Breast epithelium (tissue), 4 donors: Measurements from ENCODE around the gene KRTAP5-3. TPM values are rescaled to one million over a fixed set of nuclear protein-coding genes. Genes with fewer than 3 reads are reported as not detected.

Source experiments
- DNase-seq, 2 donors: peaks; one replicate each; pipeline ENCODE4 v3.0.0-alpha.2; 2019; ENCODE audit warnings: low spot score in 2 of 2
- H3K27ac ChIP-seq, 2 donors: fragments of 200-600 bp; sonication (generic) in 1 of 2; one replicate each; pipeline ENCODE4 v1.5.1; 2016 to 2019; ENCODE audit warnings: mild to moderate bottlenecking in 1 of 2
- H3K27me3 ChIP-seq, 2 donors: fragments of 200-600 bp; sonication (generic) in 1 of 2; one replicate each; pipeline versions ENCODE4 v1.5.1 to v1.6.0; 2017 to 2019; ENCODE audit warnings: control low read depth in 1 of 2, mild to moderate bottlenecking in 1 of 2
- H3K36me3 ChIP-seq: fragments of 200-600 bp; one replicate; pipeline ENCODE4 v1.5.1; 2019
- H3K4me1 ChIP-seq, 2 donors: fragments of 200-600 bp; sonication (generic); one replicate each; pipeline ENCODE4 v1.5.1; 2016 to 2019; ENCODE audit warnings: control low read depth in 1 of 2
- H3K4me3 ChIP-seq, 3 donors: fragments of 200-600 bp; sonication (generic); 1 replicate in 2 of 3; 2 replicates in 1 of 3; pipeline ENCODE4 v1.5.1; 2016 to 2019; ENCODE audit warnings: mild to moderate bottlenecking in 3 of 3, moderate library complexity in 2 of 3
- H3K9me3 ChIP-seq, 2 donors: fragments of 200-600 bp; sonication (generic) in 1 of 2; one replicate each; pipeline ENCODE4 v1.5.1; 2016 to 2019; ENCODE audit warnings: control low read depth in 1 of 2
- POLR2A ChIP-seq: fragments of 450-650 bp; IDR thresholded peaks from one replicate; pipeline ENCODE4 v1.6.1; 2016; ENCODE audit warnings: antibody characterized with exemption, mild to moderate bottlenecking, moderate library complexity
- POLR2AphosphoS5 ChIP-seq, 3 donors: sonication (generic); formaldehyde crosslinking; IDR thresholded peaks; one replicate each; pipeline ENCODE4 v1.6.1; 2017; ENCODE audit warnings: antibody characterized with exemption in 3 of 3
- intact Hi-C: fragments of 100-400 bp; cut with DNase I; formaldehyde crosslinking; loops from one replicate; pipeline ENCODE4 v1.15.1; 2023; ENCODE audit warnings: low total_unique reads
- total RNA-seq, 3 donors: library from RNA; depleted of rRNA; stranded (reverse); fragments of >200 nt; gene quantifications; one replicate each; pipeline ENCODE4 v1.1.0, GENCODE V29; 2016
- TF ChIP-seq, protein P1 (sequence below), 3 donors: fragments of 450-650 bp; IDR thresholded peaks; one replicate each; pipeline ENCODE4 v1.5.1; 2016 to 2017; ENCODE audit warnings: antibody characterized with exemption in 3 of 3, mild to moderate bottlenecking in 3 of 3, moderate library complexity in 3 of 3

KRTAP5-3 gene, protein sequence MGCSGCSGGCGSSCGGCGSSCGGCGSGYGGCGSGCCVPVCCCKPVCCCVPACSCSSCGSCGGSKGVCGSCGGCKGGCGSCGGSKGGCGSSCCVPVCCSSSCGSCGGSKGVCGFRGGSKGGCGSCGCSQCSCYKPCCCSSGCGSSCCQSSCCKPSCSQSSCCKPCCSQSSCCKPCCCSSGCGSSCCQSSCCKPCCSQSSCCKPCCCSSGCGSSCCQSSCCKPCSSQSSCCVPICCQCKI
- total RNA-seq = not detected

GRCh38 chr11:1608363-1608762, at the start of gene KRTAP5-3:
Gene KRTAP5-3, minus strand, starts transcription at chr11:1608463. Its CDS starts 78 bp downstream, at chr11:1608385.
- TF ChIP-seq POLR2AphosphoS5 (IDR thresholded peaks at IDR 0.05) (no peak), POLR2A (no peak)
- TF ChIP-seq, protein P1, sequence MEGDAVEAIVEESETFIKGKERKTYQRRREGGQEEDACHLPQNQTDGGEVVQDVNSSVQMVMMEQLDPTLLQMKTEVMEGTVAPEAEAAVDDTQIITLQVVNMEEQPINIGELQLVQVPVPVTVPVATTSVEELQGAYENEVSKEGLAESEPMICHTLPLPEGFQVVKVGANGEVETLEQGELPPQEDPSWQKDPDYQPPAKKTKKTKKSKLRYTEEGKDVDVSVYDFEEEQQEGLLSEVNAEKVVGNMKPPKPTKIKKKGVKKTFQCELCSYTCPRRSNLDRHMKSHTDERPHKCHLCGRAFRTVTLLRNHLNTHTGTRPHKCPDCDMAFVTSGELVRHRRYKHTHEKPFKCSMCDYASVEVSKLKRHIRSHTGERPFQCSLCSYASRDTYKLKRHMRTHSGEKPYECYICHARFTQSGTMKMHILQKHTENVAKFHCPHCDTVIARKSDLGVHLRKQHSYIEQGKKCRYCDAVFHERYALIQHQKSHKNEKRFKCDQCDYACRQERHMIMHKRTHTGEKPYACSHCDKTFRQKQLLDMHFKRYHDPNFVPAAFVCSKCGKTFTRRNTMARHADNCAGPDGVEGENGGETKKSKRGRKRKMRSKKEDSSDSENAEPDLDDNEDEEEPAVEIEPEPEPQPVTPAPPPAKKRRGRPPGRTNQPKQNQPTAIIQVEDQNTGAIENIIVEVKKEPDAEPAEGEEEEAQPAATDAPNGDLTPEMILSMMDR (IDR thresholded peaks at IDR 0.05) = no peak
- no peak within 1 kb of the TSS for H3K4me3 ChIP-seq
- H3K9me3 ChIP-seq = no peaks in the 10 kb centered on the region
- no peak within 1 kb of the TSS for H3K27ac ChIP-seq
- H3K27me3 ChIP-seq = peaks cover 0 to 17% of the 10 kb centered on the region in 2 donors
- intact Hi-C loops = no loop called here
- DNase-seq = no peak
- H3K4me1 ChIP-seq = no peaks in the 10 kb centered on the region
- no peaks in the 10 kb centered on the region for H3K36me3 ChIP-seq

- H3K27ac ChIP-seq = no peak overlapping the region
- intact Hi-C loops = no loop called here
- H3K4me1 ChIP-seq = no peaks in the 10 kb centered on the region
- no peak overlapping the region for H3K4me3 ChIP-seq
- H3K9me3 ChIP-seq = no peaks in the 10 kb centered on the region
- DNase-seq = peak in 1 of 2 donors; percentile 5
- TF ChIP-seq, protein P1 (IDR thresholded peaks at IDR 0.05) = no peak
- TF ChIP-seq POLR2AphosphoS5 (IDR thresholded peaks at IDR 0.05) (no peak), POLR2A (no peak)
- no peaks in the 10 kb centered on the region for H3K36me3 ChIP-seq
- peaks cover 0 to 57% of the 10 kb centered on the region in 2 donors for H3K27me3 ChIP-seq
Observed at GRCh38 chr11:1656670-1657069, 48.4 kb upstream of the KRTAP5-3 start.

GRCh38 chr11:1656061-1656441, 47.8 kb upstream of the KRTAP5-3 start:
- Histone ChIP-seq H3K27ac (no peak overlapping the region), H3K36me3 (no peaks in the 10 kb centered on the region), H3K4me3 (no peak overlapping the region), H3K4me1 (no peaks in the 10 kb centered on the region), H3K27me3 (peaks cover 0 to 57% of the 10 kb centered on the region in 2 donors), H3K9me3 (no peaks in the 10 kb centered on the region)
- intact Hi-C loops = no loop called here
- TF ChIP-seq POLR2AphosphoS5 (IDR thresholded peaks at IDR 0.05) (no peak), POLR2A (no peak)
- TF ChIP-seq, protein P1 (IDR thresholded peaks at IDR 0.05) = no peak
- DNase-seq = no peak

- no peaks in the 10 kb centered on the region for H3K4me1 ChIP-seq
- intact Hi-C loops = no loop called here
- H3K9me3 ChIP-seq = no peaks in the 10 kb centered on the region
- H3K4me3 ChIP-seq = no peak overlapping the region
- no peak overlapping the region for H3K27ac ChIP-seq
- peaks cover 0 to 54% of the 10 kb centered on the region in 2 donors for H3K27me3 ChIP-seq
- H3K36me3 ChIP-seq = no peaks in the 10 kb centered on the region
- no peak for TF ChIP-seq POLR2A
- TF ChIP-seq, protein P1 (IDR thresholded peaks at IDR 0.05) = no peak
- TF ChIP-seq POLR2AphosphoS5 (IDR thresholded peaks at IDR 0.05) = no peak
- DNase-seq = peak in 1 of 2 donors; percentile 35
Observed at GRCh38 chr11:1655168-1656060, 47.2 kb upstream of the KRTAP5-3 start.
